ENCODE results near the gene MISP.
A peak's percentile ranks its signal among the peaks of the same experiment; 100 is the strongest.

The MISP gene

GRCh38 chr19:763869-764268 is 13.0 kb downstream of the MISP start:
- no peak for ATAC-seq (replicated peaks)
- Mint-ChIP-seq H3K4me3 (no peak overlapping the region), H3K36me3 (peaks cover 2 to 5% of the 10 kb centered on the region in 2 donors), H3K4me1 (no peaks in the 10 kb centered on the region), H3K27ac (no peak overlapping the region), H3K27me3 (peaks cover 14 to 22% of the 10 kb centered on the region in 2 donors), H3K9me3 (peaks cover 4 to 5% of the 10 kb centered on the region in 2 donors)
- no peak for DNase-seq

- no peak for ATAC-seq (replicated peaks)
- H3K27me3 Mint-ChIP-seq: peaks cover 14 to 22% of the 10 kb centered on the region in 2 donors
- H3K36me3 Mint-ChIP-seq: peaks cover 2 to 5% of the 10 kb centered on the region in 2 donors
- H3K27ac Mint-ChIP-seq: no peak overlapping the region
- no peak for DNase-seq
- H3K9me3 Mint-ChIP-seq: peaks cover 4 to 5% of the 10 kb centered on the region in 2 donors
- H3K4me3 Mint-ChIP-seq: no peak overlapping the region
- no peaks in the 10 kb centered on the region for H3K4me1 Mint-ChIP-seq
Measured at GRCh38 chr19:764301-764700, 13.4 kb downstream of the MISP start.

- H3K27ac Mint-ChIP-seq: no peak overlapping the region
- H3K4me1 Mint-ChIP-seq: peaks cover 0 to under 1% of the 10 kb centered on the region in 2 donors
- peaks cover 0 to 2% of the 10 kb centered on the region in 2 donors for H3K9me3 Mint-ChIP-seq
- H3K4me3 Mint-ChIP-seq: no peak overlapping the region
- H3K27me3 Mint-ChIP-seq: peaks cover 14 to 22% of the 10 kb centered on the region in 2 donors
- DNase-seq (no peak), ATAC-seq (replicated peaks) (no peak)
- H3K36me3 Mint-ChIP-seq: no peaks in the 10 kb centered on the region
Measured at GRCh38 chr19:765179-765738, 14.3 kb downstream of the MISP start.

- ATAC-seq (replicated peaks) (no peak), DNase-seq (no peak)
- no peaks in the 10 kb centered on the region for H3K9me3 Mint-ChIP-seq
- H3K4me3 Mint-ChIP-seq: no peak overlapping the region
- H3K4me1 Mint-ChIP-seq: peaks cover 0 to 3% of the 10 kb centered on the region in 2 donors
- peaks cover 15 to 25% of the 10 kb centered on the region in 2 donors for H3K27me3 Mint-ChIP-seq
- H3K36me3 Mint-ChIP-seq: no peaks in the 10 kb centered on the region
- H3K27ac Mint-ChIP-seq: no peak overlapping the region
Measured at GRCh38 chr19:768424-768823, 17.5 kb downstream of the MISP start.

GRCh38 chr19:769616-770015 is 18.7 kb downstream of the MISP start:
- Mint-ChIP-seq H3K9me3 (no peaks in the 10 kb centered on the region), H3K4me1 (peaks cover 0 to 3% of the 10 kb centered on the region in 2 donors), H3K27me3 (peaks cover 15 to 25% of the 10 kb centered on the region in 2 donors), H3K4me3 (no peak overlapping the region), H3K27ac (no peak overlapping the region), H3K36me3 (no peaks in the 10 kb centered on the region)
- DNase-seq (no peak), ATAC-seq (replicated peaks) (no peak)

- Mint-ChIP-seq H3K27me3 (peaks cover 14 to 18% of the 10 kb centered on the region in 2 donors), H3K4me1 (peaks cover 0 to 3% of the 10 kb centered on the region in 2 donors), H3K4me3 (no peak overlapping the region), H3K36me3 (no peaks in the 10 kb centered on the region), H3K9me3 (no peaks in the 10 kb centered on the region), H3K27ac (no peak overlapping the region)
- no peak for DNase-seq
- peak; percentile 67 to 72 for ATAC-seq (replicated peaks)
Measured at GRCh38 chr19:771332-771785, 20.4 kb downstream of the MISP start.

GRCh38 chr19:772063-772462 is 21.2 kb downstream of the MISP start:
- H3K27me3 Mint-ChIP-seq: peaks cover 8 to 11% of the 10 kb centered on the region in 2 donors
- DNase-seq (no peak), ATAC-seq (replicated peaks) (no peak)
- no peaks in the 10 kb centered on the region for H3K36me3 Mint-ChIP-seq
- no peaks in the 10 kb centered on the region for H3K9me3 Mint-ChIP-seq
- H3K4me1 Mint-ChIP-seq: peaks cover 0 to 3% of the 10 kb centered on the region in 2 donors
- no peak overlapping the region for H3K4me3 Mint-ChIP-seq
- no peak overlapping the region for H3K27ac Mint-ChIP-seq

- no peak overlapping the region for H3K4me3 Mint-ChIP-seq
- H3K9me3 Mint-ChIP-seq: no peaks in the 10 kb centered on the region
- DNase-seq (no peak), ATAC-seq (replicated peaks) (no peak)
- H3K4me1 Mint-ChIP-seq: peaks cover 0 to 3% of the 10 kb centered on the region in 2 donors
- H3K36me3 Mint-ChIP-seq: no peaks in the 10 kb centered on the region
- no peak overlapping the region for H3K27ac Mint-ChIP-seq
- peaks cover 5 to 7% of the 10 kb centered on the region in 2 donors for H3K27me3 Mint-ChIP-seq
Measured at GRCh38 chr19:772730-773436, 22.0 kb downstream of the MISP start.

GRCh38 chr19:776549-776948 is 25.6 kb downstream of the MISP start:
- DNase-seq: no peak
- Mint-ChIP-seq H3K9me3 (peaks cover 0 to 2% of the 10 kb centered on the region in 2 donors), H3K27me3 (peaks cover 5 to 26% of the 10 kb centered on the region in 2 donors), H3K36me3 (no peaks in the 10 kb centered on the region), H3K4me1 (no peaks in the 10 kb centered on the region), H3K4me3 (no peak overlapping the region), H3K27ac (no peak overlapping the region)
- ATAC-seq (replicated peaks): no peak

- H3K4me1 Mint-ChIP-seq: no peaks in the 10 kb centered on the region
- H3K9me3 Mint-ChIP-seq: peaks cover 0 to 2% of the 10 kb centered on the region in 2 donors
- no peaks in the 10 kb centered on the region for H3K36me3 Mint-ChIP-seq
- DNase-seq (no peak), ATAC-seq (replicated peaks) (no peak)
- H3K27ac Mint-ChIP-seq: no peak overlapping the region
- H3K4me3 Mint-ChIP-seq: no peak overlapping the region
- H3K27me3 Mint-ChIP-seq: peaks cover 0 to 32% of the 10 kb centered on the region in 2 donors
Measured at GRCh38 chr19:778910-779653, 28.2 kb downstream of the MISP start.

GRCh38 chr19:780935-781334 is 30.0 kb downstream of the MISP start:
- H3K27ac Mint-ChIP-seq: no peak overlapping the region
- no peak for DNase-seq
- no peak for ATAC-seq (replicated peaks)
- H3K9me3 Mint-ChIP-seq: peaks cover 0 to 2% of the 10 kb centered on the region in 2 donors
- H3K36me3 Mint-ChIP-seq: no peaks in the 10 kb centered on the region
- H3K4me1 Mint-ChIP-seq: no peaks in the 10 kb centered on the region
- H3K4me3 Mint-ChIP-seq: no peak overlapping the region
- peaks cover 0 to 32% of the 10 kb centered on the region in 2 donors for H3K27me3 Mint-ChIP-seq

GRCh38 chr19:781800-782184 is 30.9 kb downstream of the MISP start:
- Mint-ChIP-seq H3K4me1 (no peaks in the 10 kb centered on the region), H3K4me3 (no peak overlapping the region), H3K27me3 (peaks cover 0 to 32% of the 10 kb centered on the region in 2 donors), H3K9me3 (peaks cover 0 to 2% of the 10 kb centered on the region in 2 donors), H3K27ac (no peak overlapping the region), H3K36me3 (no peaks in the 10 kb centered on the region)
- ATAC-seq (replicated peaks): no peak
- no peak for DNase-seq

- ATAC-seq (replicated peaks) (no peak), DNase-seq (no peak)
- Mint-ChIP-seq H3K9me3 (peaks cover 0 to 2% of the 10 kb centered on the region in 2 donors), H3K36me3 (no peaks in the 10 kb centered on the region), H3K27ac (no peak overlapping the region), H3K27me3 (peaks cover 0 to 32% of the 10 kb centered on the region in 2 donors), H3K4me1 (no peaks in the 10 kb centered on the region), H3K4me3 (no peak overlapping the region)
Measured at GRCh38 chr19:782185-782877, 31.4 kb downstream of the MISP start.
